ENCODE measurements around the gene TRIM2. TPM values are rescaled to one million over a fixed set of nuclear protein-coding genes. Genes with fewer than 3 reads are reported as not detected.

TRIM2 gene
- total and polyA plus RNA-seq, 4 donors, result 3.4 to 15.5 (median 8.9) TPM

DNA sequence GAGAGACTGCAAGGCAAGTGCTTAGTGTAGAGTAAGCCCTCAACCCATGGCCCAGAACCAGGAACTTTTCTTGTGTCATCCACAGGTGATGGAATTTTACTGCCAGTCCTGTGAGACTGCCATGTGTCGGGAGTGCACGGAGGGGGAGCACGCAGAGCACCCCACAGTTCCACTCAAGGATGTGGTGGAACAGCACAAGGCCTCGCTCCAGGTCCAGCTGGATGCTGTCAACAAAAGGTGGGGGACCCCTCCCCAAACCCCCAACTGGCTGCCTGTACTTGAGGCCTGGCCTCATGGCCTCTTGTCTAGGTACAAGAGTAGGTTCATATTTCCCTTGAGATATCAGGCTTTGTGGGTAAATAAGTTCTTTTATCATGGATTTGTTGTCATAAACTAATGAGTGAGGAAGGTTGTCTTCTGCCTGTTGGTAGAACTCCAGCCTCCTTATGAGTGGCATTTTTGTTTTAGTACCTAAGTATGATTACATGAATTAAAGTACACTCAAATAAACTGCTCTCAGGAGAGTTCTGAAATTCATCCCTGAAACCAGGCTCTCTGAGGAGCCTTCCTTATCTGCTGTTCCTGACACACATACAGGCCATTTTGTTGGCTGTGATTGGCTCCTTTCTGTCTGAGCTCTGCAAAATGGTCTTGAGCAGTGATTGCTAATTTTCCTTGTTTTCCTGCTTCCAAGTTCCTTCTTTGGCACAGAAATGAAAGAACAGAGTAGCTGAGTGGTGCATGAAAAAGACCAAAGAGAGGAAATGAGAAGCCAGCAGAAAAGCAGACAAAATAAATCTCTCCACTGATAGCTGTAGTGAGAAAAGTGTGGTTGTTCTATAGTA, 88.9 kb downstream of the TRIM2 start:
- DNase-seq (ENCODE audit: low spot score), result no peak
- WGBS, result 98% methylated on average over 4 of the region's 4 CpGs
- H3K27me3 ChIP-seq (ENCODE audit: control insufficient read depth in 4 of 4, insufficient read depth in 4 of 4, low read length in 3 of 4), result no peaks in the 10 kb centered on the region
- no peak overlapping the region for H3K9ac ChIP-seq (ENCODE audit: low read depth in 1 of 2, low read length in 2 of 2)
- no peak overlapping the region for H3K4me3 ChIP-seq (ENCODE audit: low read depth in 1 of 3, low read length in 3 of 3)
- H3K36me3 ChIP-seq (ENCODE audit: control insufficient read depth in 4 of 4, insufficient read depth in 3 of 4, low read depth in 1 of 4, low read length in 3 of 4), result peaks cover 1 to 21% (median 13%) of the 10 kb centered on the region in 4 donors
- no peaks in the 10 kb centered on the region for H3K4me1 ChIP-seq (ENCODE audit: control insufficient read depth in 4 of 4, insufficient read depth in 4 of 4, low read length in 3 of 4)
- no peak for TF ChIP-seq JUND (IDR thresholded peaks at IDR 0.05)
- TF ChIP-seq FOXA2 (IDR thresholded peaks at IDR 0.05), result no peak
- no peak for TF ChIP-seq RXRA (IDR thresholded peaks at IDR 0.05)
- no peak for TF ChIP-seq RAD21 (IDR thresholded peaks at IDR 0.05)
- no peak for TF ChIP-seq GABPA (IDR thresholded peaks at IDR 0.05 in 1 of 2, conservative IDR thresholded peaks at IDR 0.05 in 1 of 2)
- no peak for TF ChIP-seq TAF1 (conservative IDR thresholded peaks at IDR 0.05)
- TF ChIP-seq, protein P1, sequence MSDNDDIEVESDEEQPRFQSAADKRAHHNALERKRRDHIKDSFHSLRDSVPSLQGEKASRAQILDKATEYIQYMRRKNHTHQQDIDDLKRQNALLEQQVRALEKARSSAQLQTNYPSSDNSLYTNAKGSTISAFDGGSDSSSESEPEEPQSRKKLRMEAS (IDR thresholded peaks at IDR 0.05), result no peak
- no peak for TF ChIP-seq HNF4G (IDR thresholded peaks at IDR 0.05)
- no peak for TF ChIP-seq SP1 (IDR thresholded peaks at IDR 0.05)
- TF ChIP-seq HNF4A (conservative IDR thresholded peaks at IDR 0.05), result no peak
- no peak for TF ChIP-seq YY1 (IDR thresholded peaks at IDR 0.05)
- TF ChIP-seq, protein P2, sequence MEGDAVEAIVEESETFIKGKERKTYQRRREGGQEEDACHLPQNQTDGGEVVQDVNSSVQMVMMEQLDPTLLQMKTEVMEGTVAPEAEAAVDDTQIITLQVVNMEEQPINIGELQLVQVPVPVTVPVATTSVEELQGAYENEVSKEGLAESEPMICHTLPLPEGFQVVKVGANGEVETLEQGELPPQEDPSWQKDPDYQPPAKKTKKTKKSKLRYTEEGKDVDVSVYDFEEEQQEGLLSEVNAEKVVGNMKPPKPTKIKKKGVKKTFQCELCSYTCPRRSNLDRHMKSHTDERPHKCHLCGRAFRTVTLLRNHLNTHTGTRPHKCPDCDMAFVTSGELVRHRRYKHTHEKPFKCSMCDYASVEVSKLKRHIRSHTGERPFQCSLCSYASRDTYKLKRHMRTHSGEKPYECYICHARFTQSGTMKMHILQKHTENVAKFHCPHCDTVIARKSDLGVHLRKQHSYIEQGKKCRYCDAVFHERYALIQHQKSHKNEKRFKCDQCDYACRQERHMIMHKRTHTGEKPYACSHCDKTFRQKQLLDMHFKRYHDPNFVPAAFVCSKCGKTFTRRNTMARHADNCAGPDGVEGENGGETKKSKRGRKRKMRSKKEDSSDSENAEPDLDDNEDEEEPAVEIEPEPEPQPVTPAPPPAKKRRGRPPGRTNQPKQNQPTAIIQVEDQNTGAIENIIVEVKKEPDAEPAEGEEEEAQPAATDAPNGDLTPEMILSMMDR (IDR thresholded peaks at IDR 0.05; ENCODE audit: low read depth, low read length, missing input control), result no peak
- TF ChIP-seq, protein P3, sequence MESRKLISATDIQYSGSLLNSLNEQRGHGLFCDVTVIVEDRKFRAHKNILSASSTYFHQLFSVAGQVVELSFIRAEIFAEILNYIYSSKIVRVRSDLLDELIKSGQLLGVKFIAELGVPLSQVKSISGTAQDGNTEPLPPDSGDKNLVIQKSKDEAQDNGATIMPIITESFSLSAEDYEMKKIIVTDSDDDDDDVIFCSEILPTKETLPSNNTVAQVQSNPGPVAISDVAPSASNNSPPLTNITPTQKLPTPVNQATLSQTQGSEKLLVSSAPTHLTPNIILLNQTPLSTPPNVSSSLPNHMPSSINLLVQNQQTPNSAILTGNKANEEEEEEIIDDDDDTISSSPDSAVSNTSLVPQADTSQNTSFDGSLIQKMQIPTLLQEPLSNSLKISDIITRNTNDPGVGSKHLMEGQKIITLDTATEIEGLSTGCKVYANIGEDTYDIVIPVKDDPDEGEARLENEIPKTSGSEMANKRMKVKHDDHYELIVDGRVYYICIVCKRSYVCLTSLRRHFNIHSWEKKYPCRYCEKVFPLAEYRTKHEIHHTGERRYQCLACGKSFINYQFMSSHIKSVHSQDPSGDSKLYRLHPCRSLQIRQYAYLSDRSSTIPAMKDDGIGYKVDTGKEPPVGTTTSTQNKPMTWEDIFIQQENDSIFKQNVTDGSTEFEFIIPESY (IDR thresholded peaks at IDR 0.05), result no peak
- no peak for TF ChIP-seq EGR1 (IDR thresholded peaks at IDR 0.05; ENCODE audit: low read depth in 2 of 2)
- TF ChIP-seq, protein P4, sequence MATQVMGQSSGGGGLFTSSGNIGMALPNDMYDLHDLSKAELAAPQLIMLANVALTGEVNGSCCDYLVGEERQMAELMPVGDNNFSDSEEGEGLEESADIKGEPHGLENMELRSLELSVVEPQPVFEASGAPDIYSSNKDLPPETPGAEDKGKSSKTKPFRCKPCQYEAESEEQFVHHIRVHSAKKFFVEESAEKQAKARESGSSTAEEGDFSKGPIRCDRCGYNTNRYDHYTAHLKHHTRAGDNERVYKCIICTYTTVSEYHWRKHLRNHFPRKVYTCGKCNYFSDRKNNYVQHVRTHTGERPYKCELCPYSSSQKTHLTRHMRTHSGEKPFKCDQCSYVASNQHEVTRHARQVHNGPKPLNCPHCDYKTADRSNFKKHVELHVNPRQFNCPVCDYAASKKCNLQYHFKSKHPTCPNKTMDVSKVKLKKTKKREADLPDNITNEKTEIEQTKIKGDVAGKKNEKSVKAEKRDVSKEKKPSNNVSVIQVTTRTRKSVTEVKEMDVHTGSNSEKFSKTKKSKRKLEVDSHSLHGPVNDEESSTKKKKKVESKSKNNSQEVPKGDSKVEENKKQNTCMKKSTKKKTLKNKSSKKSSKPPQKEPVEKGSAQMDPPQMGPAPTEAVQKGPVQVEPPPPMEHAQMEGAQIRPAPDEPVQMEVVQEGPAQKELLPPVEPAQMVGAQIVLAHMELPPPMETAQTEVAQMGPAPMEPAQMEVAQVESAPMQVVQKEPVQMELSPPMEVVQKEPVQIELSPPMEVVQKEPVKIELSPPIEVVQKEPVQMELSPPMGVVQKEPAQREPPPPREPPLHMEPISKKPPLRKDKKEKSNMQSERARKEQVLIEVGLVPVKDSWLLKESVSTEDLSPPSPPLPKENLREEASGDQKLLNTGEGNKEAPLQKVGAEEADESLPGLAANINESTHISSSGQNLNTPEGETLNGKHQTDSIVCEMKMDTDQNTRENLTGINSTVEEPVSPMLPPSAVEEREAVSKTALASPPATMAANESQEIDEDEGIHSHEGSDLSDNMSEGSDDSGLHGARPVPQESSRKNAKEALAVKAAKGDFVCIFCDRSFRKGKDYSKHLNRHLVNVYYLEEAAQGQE (IDR thresholded peaks at IDR 0.05), result no peak
- no peak overlapping the region for H3K27ac ChIP-seq (ENCODE audit: low read depth in 1 of 2, low read length in 2 of 2)
- H3K9me3 ChIP-seq (ENCODE audit: control insufficient read depth in 4 of 4, low read length in 3 of 4), result no peaks in the 10 kb centered on the region

DNA sequence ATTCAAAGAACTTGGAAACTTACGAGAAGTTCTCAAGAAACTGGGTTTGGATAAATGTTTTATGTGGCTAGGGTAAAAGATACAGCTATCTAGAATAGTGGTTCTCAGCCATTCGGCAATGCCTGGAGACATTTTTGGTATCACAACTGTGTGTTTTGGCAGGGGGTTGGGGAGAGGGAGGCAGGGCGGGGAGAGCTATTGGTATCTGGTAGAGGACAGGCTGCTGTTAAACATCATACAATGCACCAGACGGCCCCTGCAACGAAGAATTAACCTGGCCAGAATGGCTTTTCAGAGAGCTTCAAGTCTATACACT, 89.5 kb downstream of the TRIM2 start:
- no peak overlapping the region for H3K4me3 ChIP-seq (ENCODE audit: low read depth in 1 of 3, low read length in 3 of 3)
- H3K36me3 ChIP-seq (ENCODE audit: control insufficient read depth in 4 of 4, insufficient read depth in 3 of 4, low read depth in 1 of 4, low read length in 3 of 4), result peaks cover 1 to 21% (median 13%) of the 10 kb centered on the region in 4 donors
- WGBS, result 87% methylated on average over 5 of the region's 5 CpGs
- H3K9me3 ChIP-seq (ENCODE audit: control insufficient read depth in 4 of 4, low read length in 3 of 4), result no peaks in the 10 kb centered on the region
- H3K27me3 ChIP-seq (ENCODE audit: control insufficient read depth in 4 of 4, insufficient read depth in 4 of 4, low read length in 3 of 4), result no peaks in the 10 kb centered on the region
- TF ChIP-seq NR2F2 (IDR thresholded peaks at IDR 0.05) (no peak), JUND (IDR thresholded peaks at IDR 0.05) (no peak), GABPA (IDR thresholded peaks at IDR 0.05 in 1 of 2, conservative IDR thresholded peaks at IDR 0.05 in 1 of 2) (no peak), HNF4A (conservative IDR thresholded peaks at IDR 0.05) (no peak), FOXA2 (IDR thresholded peaks at IDR 0.05) (no peak), TAF1 (conservative IDR thresholded peaks at IDR 0.05) (no peak), SP1 (IDR thresholded peaks at IDR 0.05) (no peak), RAD21 (IDR thresholded peaks at IDR 0.05) (no peak), HNF4G (IDR thresholded peaks at IDR 0.05) (no peak)
- TF ChIP-seq, protein P3 (IDR thresholded peaks at IDR 0.05), result no peak
- TF ChIP-seq, protein P5, sequence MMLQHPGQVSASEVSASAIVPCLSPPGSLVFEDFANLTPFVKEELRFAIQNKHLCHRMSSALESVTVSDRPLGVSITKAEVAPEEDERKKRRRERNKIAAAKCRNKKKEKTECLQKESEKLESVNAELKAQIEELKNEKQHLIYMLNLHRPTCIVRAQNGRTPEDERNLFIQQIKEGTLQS (IDR thresholded peaks at IDR 0.05), result no peak
- TF ChIP-seq, protein P4 (IDR thresholded peaks at IDR 0.05), result no peak
- no peak for DNase-seq (ENCODE audit: low spot score)
- no peaks in the 10 kb centered on the region for H3K4me1 ChIP-seq (ENCODE audit: control insufficient read depth in 4 of 4, insufficient read depth in 4 of 4, low read length in 3 of 4)
- H3K9ac ChIP-seq (ENCODE audit: low read depth in 1 of 2, low read length in 2 of 2), result no peak overlapping the region
- no peak overlapping the region for H3K27ac ChIP-seq (ENCODE audit: low read depth in 1 of 2, low read length in 2 of 2)

Data from liver (tissue), 9 donors.